Stimulated activated CD4-positive, alpha-beta T cell treated with anti-CD3 and anti-CD28 coated beads, Interleukin-1b, Interleukin-23, amount 100 ng/mL, for 4 hours (primary cell): ENCODE measurements around the gene VANGL2.

Source experiments
- DNase-seq, 2 donors: peaks; one replicate each; pipeline ENCODE4 v3.0.0-alpha.2; 2020; ENCODE audit warnings: low read depth in 2 of 2

The VANGL2 gene

GRCh38 chr1:160427625-160428024 is 27.3 kb downstream of the VANGL2 start:
- no peak for DNase-seq

- no peak for DNase-seq
Observed at GRCh38 chr1:160428053-160428452, 27.7 kb downstream of the VANGL2 start.

- no peak for DNase-seq
Observed at GRCh38 chr1:160428655-160429054, 28.3 kb downstream of the VANGL2 start.

- no peak for DNase-seq
Observed at GRCh38 chr1:160429125-160429561, 28.8 kb downstream of the VANGL2 start.

GRCh38 chr1:160429702-160430535 is 29.6 kb downstream of the VANGL2 start:
- no peak for DNase-seq

GRCh38 chr1:160431006-160431405 is 30.6 kb downstream of the VANGL2 start:
- no peak for DNase-seq

GRCh38 chr1:160431571-160431970 is 31.2 kb downstream of the VANGL2 start:
- no peak for DNase-seq

- no peak for DNase-seq
Observed at GRCh38 chr1:160432371-160432786, 32.0 kb downstream of the VANGL2 start.

- no peak for DNase-seq
Observed at GRCh38 chr1:160436966-160437365, 36.6 kb downstream of the VANGL2 start.

- DNase-seq: no peak
Observed at GRCh38 chr1:160437432-160438316, 37.3 kb downstream of the VANGL2 start.

GRCh38 chr1:160438317-160438918 is 38.1 kb downstream of the VANGL2 start:
- no peak for DNase-seq

- DNase-seq: no peak
Observed at GRCh38 chr1:160438935-160439334, 38.6 kb downstream of the VANGL2 start.

- DNase-seq: no peak
Observed at GRCh38 chr1:160439718-160440117, 39.4 kb downstream of the VANGL2 start.

GRCh38 chr1:160446945-160447600 is 46.7 kb downstream of the VANGL2 start:
- no peak for DNase-seq

GRCh38 chr1:160449494-160449893 is 49.1 kb downstream of the VANGL2 start:
- DNase-seq: no peak

GRCh38 chr1:160451119-160451858 is 50.9 kb downstream of the VANGL2 start:
- no peak for DNase-seq

GRCh38 chr1:160451859-160452232 is 51.5 kb downstream of the VANGL2 start:
- DNase-seq: no peak

- no peak for DNase-seq
Observed at GRCh38 chr1:160453443-160453842, 53.1 kb downstream of the VANGL2 start.

- no peak for DNase-seq
Observed at GRCh38 chr1:160454371-160455152, 54.2 kb downstream of the VANGL2 start.

- DNase-seq: no peak
Observed at GRCh38 chr1:160455153-160455517, 54.8 kb downstream of the VANGL2 start.
